Endothelial cell of umbilical vein (primary cell): Measurements from ENCODE around the gene COL19A1. TPM values are rescaled to one million over a fixed set of nuclear protein-coding genes. Genes with fewer than 3 reads are reported as not detected.

ENCODE experiments used
- BruUV-seq: library from RNA; stranded (reverse); fragments of 400-500 nt; replicated peaks from 2 replicates; lab custom pipeline; 2021; lab: Mats Ljungman, UMichigan
- CTCF ChIA-PET: fragments of 300-600, 350-600 bp; sonication (Branson Sonifier 250); formaldehyde crosslinking; loops from one replicate; lab custom pipeline; 2021; ENCODE audit warnings: antibody characterized with exemption, inconsistent platforms; lab: Charles Lee
- POLR2A ChIA-PET: fragments of 300-600, 350-600 bp; sonication (Branson Sonifier 250); formaldehyde crosslinking; loops from one replicate; lab custom pipeline; 2021; ENCODE audit warnings: antibody characterized with exemption, inconsistent platforms; lab: Charles Lee
- DNase-seq: peaks from one replicate; pipeline ENCODE4 v3.0.0-alpha.2; 2011; ENCODE audit warnings: low read depth, low spot score
- FAIRE-seq: peaks from 2 replicates; lab custom pipeline; 2011; peaks lifted over from hg19 to GRCh38; lab: Jason Lieb, UNC
- H2AFZ ChIP-seq: 2 replicates; pipeline ENCODE4 v1.6.0; 2012; ENCODE audit warnings: low read depth, low read length, control low read depth, inconsistent platforms
- H3K27ac ChIP-seq: 2 replicates; pipeline ENCODE4 v1.5.1; 2011; ENCODE audit warnings: low read depth, mild to moderate bottlenecking, control low read depth, low read length, moderate library complexity; ENCODE audit not compliant: insufficient read depth
- H3K27me3 ChIP-seq, 2 experiments: 2 replicates each; pipeline versions ENCODE4 v1.6.0 to v1.6.1; 2011; ENCODE audit warnings: low read length in 2 of 2, mixed read lengths in 1 of 2; ENCODE audit not compliant: control insufficient read depth in 2 of 2, insufficient read depth in 2 of 2
- H3K36me3 ChIP-seq, 2 experiments: 2 replicates in 1 of 2; 3 replicates in 1 of 2; pipeline ENCODE4 v1.5.1; 2011; ENCODE audit warnings: low read length in 2 of 2, mild to moderate bottlenecking in 1 of 2, moderate library complexity in 1 of 2; ENCODE audit not compliant: control insufficient read depth in 2 of 2, insufficient read depth in 2 of 2; ENCODE audit errors: extremely low read depth in 1 of 2
- H3K4me1 ChIP-seq: 3 replicates; pipeline ENCODE4 v1.5.1; 2011; ENCODE audit warnings: mild to moderate bottlenecking, low read length; ENCODE audit not compliant: control insufficient read depth, insufficient read depth; ENCODE audit errors: extremely low read depth
- H3K4me2 ChIP-seq: 2 replicates; pipeline ENCODE4 v1.6.1; 2011; ENCODE audit warnings: low read length, control low read depth, mixed read lengths; ENCODE audit not compliant: insufficient read depth
- H3K4me3 ChIP-seq, 3 experiments: fragments of 200-600 bp in 1 of 3; sonication (generic), shearing (Covaris generic) in 1 of 3; replicated peaks in 1 of 3; 2 replicates each; pipeline ENCODE4 v1.5.1; 2011 to 2016; ENCODE audit warnings: control low read depth in 3 of 3, low read length in 3 of 3, mild to moderate bottlenecking in 2 of 3, inconsistent platforms in 1 of 3, low read depth in 1 of 3, moderate library complexity in 1 of 3; ENCODE audit not compliant: insufficient read depth in 1 of 3
- H3K79me2 ChIP-seq: 2 replicates; pipeline ENCODE4 v1.6.0; 2012; ENCODE audit warnings: low read length, inconsistent platforms; ENCODE audit not compliant: control insufficient read depth, insufficient read depth
- H3K9ac ChIP-seq: replicated peaks from 2 replicates; pipeline ENCODE3; 2011; ENCODE audit warnings: low read length, control low read depth; ENCODE audit not compliant: insufficient read depth; ENCODE audit errors: extremely low read depth
- H3K9me1 ChIP-seq: replicated peaks from 3 replicates; pipeline ENCODE4 v1.6.0; 2011; ENCODE audit warnings: mild to moderate bottlenecking, low read length; ENCODE audit not compliant: control insufficient read depth, insufficient read depth; ENCODE audit errors: extremely low read depth
- H3K9me3 ChIP-seq: replicated peaks from 2 replicates; pipeline ENCODE4 v1.5.1; 2012; ENCODE audit warnings: low read length, inconsistent platforms; ENCODE audit not compliant: control insufficient read depth, insufficient read depth
- H4K20me1 ChIP-seq: replicated peaks from 2 replicates; pipeline ENCODE3; 2011; ENCODE audit warnings: mild to moderate bottlenecking, low read length; ENCODE audit not compliant: control insufficient read depth, insufficient read depth; ENCODE audit errors: extremely low read depth
- EZH2 ChIP-seq: IDR thresholded peaks from 2 replicates; pipeline ENCODE4 v1.6.1; 2012; ENCODE audit warnings: borderline replicate concordance, low read depth, mild to moderate bottlenecking, moderate library complexity, low read length, inconsistent platforms; ENCODE audit not compliant: severe bottlenecking
- FOS ChIP-seq: IDR thresholded peaks from 2 replicates; pipeline ENCODE4 v1.6.1; 2011; ENCODE audit warnings: mild to moderate bottlenecking, low read length, moderate library complexity, borderline replicate concordance; ENCODE audit not compliant: insufficient read depth
- GATA2 ChIP-seq: IDR thresholded peaks from 2 replicates; pipeline ENCODE4 v1.7.0; 2011; ENCODE audit warnings: low read depth, mild to moderate bottlenecking, moderate library complexity, mixed read lengths, low read length; ENCODE audit not compliant: insufficient read length, insufficient read depth
- JUN ChIP-seq: IDR thresholded peaks from 2 replicates; pipeline ENCODE4 v1.6.1; 2011; ENCODE audit warnings: borderline replicate concordance, low read depth; ENCODE audit not compliant: insufficient read length, insufficient read depth
- MAX ChIP-seq: IDR thresholded peaks from 2 replicates; pipeline ENCODE4 v1.6.1; 2011; ENCODE audit not compliant: insufficient read depth, insufficient read length
- MYC ChIP-seq: IDR thresholded peaks from one replicate; pipeline ENCODE4 v1.6.1; 2011; ENCODE audit warnings: mild to moderate bottlenecking, low read depth, low read length
- POLR2A ChIP-seq: IDR thresholded peaks from 2 replicates; pipeline ENCODE4 v1.6.1; 2012; ENCODE audit warnings: low read depth, mild to moderate bottlenecking, control low read depth, low read length
- POLR2AphosphoS5 ChIP-seq: IDR thresholded peaks from 2 replicates; pipeline ENCODE4 v1.6.1; 2012; ENCODE audit warnings: low read depth, mild to moderate bottlenecking, control low read depth, low read length, moderate library complexity; ENCODE audit not compliant: insufficient read depth
- dilution Hi-C: fragments of 300-500 bp; cut with MboI; formaldehyde crosslinking; loops from one replicate; pipeline ENCODE4 v1.15.0; 2019; ENCODE audit warnings: low sequenced_read_pairs; ENCODE audit not compliant: extremely low pct_ligation_motif_present
- intact Hi-C: fragments of 100-400 bp; cut with micrococcal nuclease; formaldehyde crosslinking; loops from one replicate; pipeline ENCODE4 v1.10.0; 2022
- polyA plus RNA-seq, 4 experiments: library from polyadenylated mRNA; depleted of rRNA in 3 of 4; stranded (reverse) in 3 of 4; unstranded in 1 of 4; fragments of >200 nt; gene quantifications; 2 replicates each; pipeline versions ENCODE4 v1.2.1 to v1.2.3, GENCODE V29; 2011 to 2012; ENCODE audit warnings: missing spikeins in 1 of 4
- total RNA-seq: library from RNA; stranded (reverse); gene quantifications from 2 replicates; pipeline ENCODE4 v1.2.3, GENCODE V29; 2021
- TF ChIP-seq, protein P1 (sequence below), 2 donors: IDR thresholded peaks; 1 replicate in 1 of 2; 2 replicates in 1 of 2; pipeline ENCODE4 v1.5.1; 2011; ENCODE audit warnings: low read length in 2 of 2, mild to moderate bottlenecking in 2 of 2, moderate library complexity in 2 of 2, control low read depth in 1 of 2, inconsistent platforms in 1 of 2, low read depth in 1 of 2; ENCODE audit not compliant: insufficient read depth in 1 of 2; ENCODE audit errors: extremely low read depth in 1 of 2

COL19A1 gene
- total and polyA plus RNA-seq, 2 donors (not counting 3 experiments of a cell fraction or from before 2014, with no cell fraction given): not detected

- ChIA-PET CTCF (no interaction called here), POLR2A (no interaction called here)
- FAIRE-seq (no peak), DNase-seq (no peak)
- Histone ChIP-seq H3K9me1 (no peaks in the 10 kb centered on the region), H3K9ac (no peak overlapping the region), H2AFZ (no peak overlapping the region), H3K4me1 (no peaks in the 10 kb centered on the region), H3K9me3 (no peaks in the 10 kb centered on the region), H3K27ac (no peak overlapping the region), H4K20me1 (no peaks in the 10 kb centered on the region), H3K36me3 (no peaks in the 10 kb centered on the region), H3K4me2 (no peak overlapping the region), H3K79me2 (no peaks in the 10 kb centered on the region), H3K27me3 (no peaks in the 10 kb centered on the region), H3K4me3 (no peak overlapping the region)
- no TSS peak for BruUV-seq
- dilution Hi-C loops (no loop called here), intact Hi-C loops (no loop called here)
- TF ChIP-seq POLR2A (no peak), POLR2AphosphoS5 (no peak), GATA2 (no peak)
- TF ChIP-seq, protein P1, sequence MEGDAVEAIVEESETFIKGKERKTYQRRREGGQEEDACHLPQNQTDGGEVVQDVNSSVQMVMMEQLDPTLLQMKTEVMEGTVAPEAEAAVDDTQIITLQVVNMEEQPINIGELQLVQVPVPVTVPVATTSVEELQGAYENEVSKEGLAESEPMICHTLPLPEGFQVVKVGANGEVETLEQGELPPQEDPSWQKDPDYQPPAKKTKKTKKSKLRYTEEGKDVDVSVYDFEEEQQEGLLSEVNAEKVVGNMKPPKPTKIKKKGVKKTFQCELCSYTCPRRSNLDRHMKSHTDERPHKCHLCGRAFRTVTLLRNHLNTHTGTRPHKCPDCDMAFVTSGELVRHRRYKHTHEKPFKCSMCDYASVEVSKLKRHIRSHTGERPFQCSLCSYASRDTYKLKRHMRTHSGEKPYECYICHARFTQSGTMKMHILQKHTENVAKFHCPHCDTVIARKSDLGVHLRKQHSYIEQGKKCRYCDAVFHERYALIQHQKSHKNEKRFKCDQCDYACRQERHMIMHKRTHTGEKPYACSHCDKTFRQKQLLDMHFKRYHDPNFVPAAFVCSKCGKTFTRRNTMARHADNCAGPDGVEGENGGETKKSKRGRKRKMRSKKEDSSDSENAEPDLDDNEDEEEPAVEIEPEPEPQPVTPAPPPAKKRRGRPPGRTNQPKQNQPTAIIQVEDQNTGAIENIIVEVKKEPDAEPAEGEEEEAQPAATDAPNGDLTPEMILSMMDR (IDR thresholded peaks at IDR 0.05; ENCODE audit: extremely low read depth in 1 of 2, insufficient read depth in 1 of 2, low read depth in 1 of 2, low read length in 2 of 2): no peak
These were observed 284.2 kb downstream of the COL19A1 start for GRCh38 chr6:70150521-70150920.

GRCh38 chr6:70151616-70152015 lies 285.3 kb downstream of the COL19A1 start:
- Histone ChIP-seq H3K79me2 (no peaks in the 10 kb centered on the region), H3K27ac (no peak overlapping the region), H3K9me3 (no peaks in the 10 kb centered on the region), H3K36me3 (no peaks in the 10 kb centered on the region), H3K27me3 (no peaks in the 10 kb centered on the region), H2AFZ (no peak overlapping the region), H3K4me3 (no peak overlapping the region), H3K9me1 (no peaks in the 10 kb centered on the region), H4K20me1 (no peaks in the 10 kb centered on the region), H3K9ac (no peak overlapping the region), H3K4me2 (no peak overlapping the region), H3K4me1 (no peaks in the 10 kb centered on the region)
- intact Hi-C loops: no loop called here
- dilution Hi-C loops: no loop called here
- no peak for FAIRE-seq
- ChIA-PET CTCF (no interaction called here), POLR2A (no interaction called here)
- no peak for DNase-seq
- no peak for TF ChIP-seq MAX
- TF ChIP-seq GATA2: no peak
- TF ChIP-seq POLR2A: no peak
- TF ChIP-seq EZH2: no peak
- no peak for TF ChIP-seq JUN
- TF ChIP-seq, protein P1 (IDR thresholded peaks at IDR 0.05; ENCODE audit: extremely low read depth in 1 of 2, insufficient read depth in 1 of 2, low read depth in 1 of 2, low read length in 2 of 2): no peak
- no peak for TF ChIP-seq FOS
- no peak for TF ChIP-seq POLR2AphosphoS5
- no peak for TF ChIP-seq MYC
- no TSS peak for BruUV-seq
